WTC11 (cell line): ENCODE data around the gene TGDS. TPM values are rescaled to one million over a fixed set of nuclear protein-coding genes. Genes with fewer than 3 reads are reported as not detected.

Source experiments
- ATAC-seq: fragments of 200-7000 bp; cut with Tn5 transposase; 2 replicates; pipeline ENCODE4 v1.10.0; 2021; ENCODE audit warnings: mild to moderate bottlenecking, moderate library complexity
- CTCF ChIA-PET: fragments of 300-600 bp; sonication (Branson Sonifier 250); formaldehyde crosslinking; loops from one replicate; lab custom pipeline; 2021; ENCODE audit warnings: antibody characterized with exemption; lab: Charles Lee
- POLR2A ChIA-PET: fragments of 350-600 bp; sonication (Branson Sonifier 250); formaldehyde crosslinking; loops from one replicate; lab custom pipeline; 2021; ENCODE audit warnings: antibody characterized with exemption; lab: Charles Lee
- DNase-seq: peaks from one replicate; pipeline ENCODE4 v3.0.0; 2021; ENCODE audit warnings: low spot score
- H3K27ac Mint-ChIP-seq: 2 replicates; pipeline ENCODE4 v1.8.0; 2021; ENCODE audit warnings: mixed read lengths
- H3K27me3 Mint-ChIP-seq: 2 replicates; pipeline ENCODE4 v1.8.0; 2021; ENCODE audit warnings: low read depth, mild to moderate bottlenecking, moderate library complexity, mixed read lengths
- H3K36me3 Mint-ChIP-seq: 2 replicates; pipeline ENCODE4 v1.8.0; 2021; ENCODE audit warnings: mixed read lengths
- H3K4me1 Mint-ChIP-seq: 2 replicates; pipeline ENCODE4 v1.8.0; 2022; ENCODE audit warnings: mixed read lengths
- H3K4me3 Mint-ChIP-seq: 2 replicates; pipeline ENCODE4 v1.8.0; 2021; ENCODE audit warnings: mild to moderate bottlenecking, moderate library complexity, mixed read lengths
- H3K9me3 Mint-ChIP-seq: 2 replicates; pipeline ENCODE4 v1.8.0; 2021; ENCODE audit warnings: mixed read lengths
- GABPB1 ChIP-seq: sonication (generic); formaldehyde crosslinking; IDR thresholded peaks from 2 replicates; pipeline ENCODE4 v1.8.1; 2023; ENCODE audit warnings: mild to moderate bottlenecking, missing genetic modification reagents
- HMGA2 ChIP-seq: fragments of 250-450 bp; sonication (Bioruptor Pico); IDR thresholded peaks from 2 replicates; pipeline ENCODE4 v1.4.0; 2021; ENCODE audit warnings: mild to moderate bottlenecking, moderate library complexity
- JUN ChIP-seq: sonication (generic); formaldehyde crosslinking; IDR thresholded peaks from 2 replicates; pipeline ENCODE4 v1.8.0; 2023; ENCODE audit warnings: mild to moderate bottlenecking, missing genetic modification reagents
- KAT7 ChIP-seq: sonication (generic); formaldehyde crosslinking; IDR thresholded peaks from 2 replicates; pipeline ENCODE4 v1.8.1; 2023; ENCODE audit warnings: missing genetic modification reagents, mild to moderate bottlenecking, borderline replicate concordance
- MYBL2 ChIP-seq: sonication (generic); formaldehyde crosslinking; IDR thresholded peaks from 2 replicates; pipeline ENCODE4 v1.8.1; 2023; ENCODE audit warnings: mild to moderate bottlenecking, moderate library complexity, missing genetic modification reagents
- SMAD4 ChIP-seq: sonication (generic); formaldehyde crosslinking; IDR thresholded peaks from 2 replicates; pipeline ENCODE4 v1.8.0; 2022; ENCODE audit warnings: mild to moderate bottlenecking, missing genetic modification reagents
- ZNF121 ChIP-seq: sonication (generic); formaldehyde crosslinking; IDR thresholded peaks from 2 replicates; pipeline ENCODE4 v1.8.0; 2023; ENCODE audit warnings: missing genetic modification reagents
- ZNF219 ChIP-seq: sonication (generic); formaldehyde crosslinking; IDR thresholded peaks from 2 replicates; pipeline ENCODE4 v1.8.0; 2023; ENCODE audit warnings: missing genetic modification reagents, mild to moderate bottlenecking, borderline replicate concordance
- total RNA-seq: library from RNA; stranded (reverse); gene quantifications from 3 replicates; pipeline ENCODE4 v1.2.3, GENCODE V29; 2021
- TF ChIP-seq, protein P1 (sequence below): sonication (generic); formaldehyde crosslinking; IDR thresholded peaks from 2 replicates; pipeline ENCODE4 v1.8.1; 2023; ENCODE audit warnings: mild to moderate bottlenecking, moderate library complexity, missing genetic modification reagents
- TF ChIP-seq, protein P2 (sequence below): fragments of 200-600 bp; IDR thresholded peaks from 2 replicates; pipeline ENCODE4 v1.8.0; 2022; ENCODE audit warnings: antibody characterized with exemption
- TF ChIP-seq, protein P3 (sequence below): sonication (generic); formaldehyde crosslinking; IDR thresholded peaks from 2 replicates; pipeline ENCODE4 v1.8.1; 2023; ENCODE audit warnings: mild to moderate bottlenecking, missing genetic modification reagents
- TF ChIP-seq, protein P4 (sequence below): fragments of 250-450 bp; sonication (Bioruptor Pico); IDR thresholded peaks from 2 replicates; pipeline ENCODE4 v2.1.2; 2022; ENCODE audit warnings: mild to moderate bottlenecking, moderate library complexity
- TF ChIP-seq, protein P5 (sequence below): sonication (generic); formaldehyde crosslinking; IDR thresholded peaks from 2 replicates; pipeline ENCODE4 v1.8.1; 2022; ENCODE audit warnings: mild to moderate bottlenecking, missing genetic modification reagents, moderate library complexity, borderline replicate concordance
- TF ChIP-seq, protein P6 (sequence below): fragments of 250-450 bp; sonication (Bioruptor Pico); IDR thresholded peaks from 2 replicates; pipeline ENCODE4 v1.9.0; 2021; ENCODE audit warnings: mild to moderate bottlenecking, borderline replicate concordance
- TF ChIP-seq, protein P7 (sequence below): sonication (generic); formaldehyde crosslinking; IDR thresholded peaks from 2 replicates; pipeline ENCODE4 v1.8.1; 2022; ENCODE audit warnings: missing genetic modification reagents, borderline replicate concordance

TGDS gene
- total RNA-seq, 1 experiment from 2014 or later: 12.5 TPM

DNA sequence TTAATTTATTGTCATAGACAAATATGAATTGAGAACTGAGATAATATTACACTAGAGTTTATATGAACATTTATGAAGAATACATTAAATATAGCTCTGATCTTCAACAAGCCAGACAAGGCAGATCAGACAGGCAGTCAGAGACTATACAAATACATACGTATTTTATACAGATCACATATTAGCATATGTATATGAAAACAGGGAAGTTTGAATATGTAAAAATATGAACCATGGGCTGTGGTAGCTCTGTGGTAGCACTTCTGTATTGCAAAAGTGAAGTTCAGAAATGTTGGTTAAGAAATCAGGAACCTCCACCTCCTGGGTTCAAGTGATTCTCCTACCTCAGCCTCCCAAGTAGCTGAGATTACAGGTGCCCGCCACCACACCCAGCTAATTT, 26.4 kb upstream of the TGDS start (continued):
- TF ChIP-seq, protein P1, sequence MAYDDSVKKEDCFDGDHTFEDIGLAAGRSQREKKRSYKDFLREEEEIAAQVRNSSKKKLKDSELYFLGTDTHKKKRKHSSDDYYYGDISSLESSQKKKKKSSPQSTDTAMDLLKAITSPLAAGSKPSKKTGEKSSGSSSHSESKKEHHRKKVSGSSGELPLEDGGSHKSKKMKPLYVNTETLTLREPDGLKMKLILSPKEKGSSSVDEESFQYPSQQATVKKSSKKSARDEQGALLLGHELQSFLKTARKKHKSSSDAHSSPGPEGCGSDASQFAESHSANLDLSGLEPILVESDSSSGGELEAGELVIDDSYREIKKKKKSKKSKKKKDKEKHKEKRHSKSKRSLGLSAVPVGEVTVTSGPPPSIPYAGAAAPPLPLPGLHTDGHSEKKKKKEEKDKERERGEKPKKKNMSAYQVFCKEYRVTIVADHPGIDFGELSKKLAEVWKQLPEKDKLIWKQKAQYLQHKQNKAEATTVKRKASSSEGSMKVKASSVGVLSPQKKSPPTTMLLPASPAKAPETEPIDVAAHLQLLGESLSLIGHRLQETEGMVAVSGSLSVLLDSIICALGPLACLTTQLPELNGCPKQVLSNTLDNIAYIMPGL (CRISPR knock-in tag): no peak
- TF ChIP-seq ZNF219 (no peak), MYBL2 (CRISPR knock-in tag) (no peak), HMGA2 (CRISPR knock-in tag) (no peak)

DNA sequence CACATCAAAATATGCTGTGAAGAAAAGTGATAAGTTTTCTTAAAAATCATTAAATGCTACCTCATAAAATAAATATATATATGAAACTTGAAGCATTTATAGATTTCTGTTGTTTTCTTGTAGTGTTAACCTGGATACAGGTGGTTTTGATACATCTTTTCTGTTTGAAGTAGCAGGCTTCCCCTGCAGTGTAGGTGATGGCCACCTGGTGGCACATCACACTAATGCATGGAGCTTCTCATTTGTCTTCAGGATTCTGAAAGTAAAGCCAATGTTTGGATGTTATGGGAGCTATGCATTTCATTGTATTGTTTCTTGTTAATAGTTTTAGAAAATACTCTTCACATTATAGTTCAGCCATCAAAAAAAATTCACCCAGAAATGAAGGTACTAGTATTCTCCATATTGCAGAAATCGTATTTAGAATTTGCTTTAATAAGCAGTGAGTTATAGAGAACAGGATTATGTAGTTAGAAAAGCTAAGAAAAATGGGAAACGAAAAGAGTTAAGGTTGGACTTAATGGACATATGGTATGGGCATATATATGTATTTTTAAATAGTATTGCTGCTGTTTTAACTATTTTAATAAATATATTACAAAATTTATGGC, 24.4 kb upstream of the TGDS start:
- no peak overlapping the region for H3K4me3 Mint-ChIP-seq
- POLR2A ChIA-PET: no interaction called here
- H3K27ac Mint-ChIP-seq: no peak overlapping the region
- TF ChIP-seq KAT7 (CRISPR knock-in tag): no peak
- TF ChIP-seq, protein P2, sequence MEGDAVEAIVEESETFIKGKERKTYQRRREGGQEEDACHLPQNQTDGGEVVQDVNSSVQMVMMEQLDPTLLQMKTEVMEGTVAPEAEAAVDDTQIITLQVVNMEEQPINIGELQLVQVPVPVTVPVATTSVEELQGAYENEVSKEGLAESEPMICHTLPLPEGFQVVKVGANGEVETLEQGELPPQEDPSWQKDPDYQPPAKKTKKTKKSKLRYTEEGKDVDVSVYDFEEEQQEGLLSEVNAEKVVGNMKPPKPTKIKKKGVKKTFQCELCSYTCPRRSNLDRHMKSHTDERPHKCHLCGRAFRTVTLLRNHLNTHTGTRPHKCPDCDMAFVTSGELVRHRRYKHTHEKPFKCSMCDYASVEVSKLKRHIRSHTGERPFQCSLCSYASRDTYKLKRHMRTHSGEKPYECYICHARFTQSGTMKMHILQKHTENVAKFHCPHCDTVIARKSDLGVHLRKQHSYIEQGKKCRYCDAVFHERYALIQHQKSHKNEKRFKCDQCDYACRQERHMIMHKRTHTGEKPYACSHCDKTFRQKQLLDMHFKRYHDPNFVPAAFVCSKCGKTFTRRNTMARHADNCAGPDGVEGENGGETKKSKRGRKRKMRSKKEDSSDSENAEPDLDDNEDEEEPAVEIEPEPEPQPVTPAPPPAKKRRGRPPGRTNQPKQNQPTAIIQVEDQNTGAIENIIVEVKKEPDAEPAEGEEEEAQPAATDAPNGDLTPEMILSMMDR: peak; percentile 61
- TF ChIP-seq, protein P3, sequence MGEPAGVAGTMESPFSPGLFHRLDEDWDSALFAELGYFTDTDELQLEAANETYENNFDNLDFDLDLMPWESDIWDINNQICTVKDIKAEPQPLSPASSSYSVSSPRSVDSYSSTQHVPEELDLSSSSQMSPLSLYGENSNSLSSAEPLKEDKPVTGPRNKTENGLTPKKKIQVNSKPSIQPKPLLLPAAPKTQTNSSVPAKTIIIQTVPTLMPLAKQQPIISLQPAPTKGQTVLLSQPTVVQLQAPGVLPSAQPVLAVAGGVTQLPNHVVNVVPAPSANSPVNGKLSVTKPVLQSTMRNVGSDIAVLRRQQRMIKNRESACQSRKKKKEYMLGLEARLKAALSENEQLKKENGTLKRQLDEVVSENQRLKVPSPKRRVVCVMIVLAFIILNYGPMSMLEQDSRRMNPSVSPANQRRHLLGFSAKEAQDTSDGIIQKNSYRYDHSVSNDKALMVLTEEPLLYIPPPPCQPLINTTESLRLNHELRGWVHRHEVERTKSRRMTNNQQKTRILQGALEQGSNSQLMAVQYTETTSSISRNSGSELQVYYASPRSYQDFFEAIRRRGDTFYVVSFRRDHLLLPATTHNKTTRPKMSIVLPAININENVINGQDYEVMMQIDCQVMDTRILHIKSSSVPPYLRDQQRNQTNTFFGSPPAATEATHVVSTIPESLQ: no peak
- TF ChIP-seq, protein P4, sequence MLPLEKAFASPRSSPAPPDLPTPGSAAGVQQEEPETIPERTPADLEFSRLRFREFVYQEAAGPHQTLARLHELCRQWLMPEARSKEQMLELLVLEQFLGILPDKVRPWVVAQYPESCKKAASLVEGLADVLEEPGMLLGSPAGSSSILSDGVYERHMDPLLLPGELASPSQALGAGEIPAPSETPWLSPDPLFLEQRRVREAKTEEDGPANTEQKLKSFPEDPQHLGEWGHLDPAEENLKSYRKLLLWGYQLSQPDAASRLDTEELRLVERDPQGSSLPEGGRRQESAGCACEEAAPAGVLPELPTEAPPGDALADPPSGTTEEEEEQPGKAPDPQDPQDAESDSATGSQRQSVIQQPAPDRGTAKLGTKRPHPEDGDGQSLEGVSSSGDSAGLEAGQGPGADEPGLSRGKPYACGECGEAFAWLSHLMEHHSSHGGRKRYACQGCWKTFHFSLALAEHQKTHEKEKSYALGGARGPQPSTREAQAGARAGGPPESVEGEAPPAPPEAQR (CRISPR knock-in tag): no peak
- TF ChIP-seq, protein P5, sequence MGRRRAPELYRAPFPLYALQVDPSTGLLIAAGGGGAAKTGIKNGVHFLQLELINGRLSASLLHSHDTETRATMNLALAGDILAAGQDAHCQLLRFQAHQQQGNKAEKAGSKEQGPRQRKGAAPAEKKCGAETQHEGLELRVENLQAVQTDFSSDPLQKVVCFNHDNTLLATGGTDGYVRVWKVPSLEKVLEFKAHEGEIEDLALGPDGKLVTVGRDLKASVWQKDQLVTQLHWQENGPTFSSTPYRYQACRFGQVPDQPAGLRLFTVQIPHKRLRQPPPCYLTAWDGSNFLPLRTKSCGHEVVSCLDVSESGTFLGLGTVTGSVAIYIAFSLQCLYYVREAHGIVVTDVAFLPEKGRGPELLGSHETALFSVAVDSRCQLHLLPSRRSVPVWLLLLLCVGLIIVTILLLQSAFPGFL: no peak
- TF ChIP-seq, all 79 proteins: peak for 1
- CTCF ChIA-PET: interaction anchor here (0.5 to 2.1 kb wide), 37 partner anchors 8 to 784 kb away, joined by 3 to 13 read pairs (median 4); partner anchors contain the start of genes GPR180, SOX21 and TGDS
- Mint-ChIP-seq H3K36me3 (peaks cover 28% of the 10 kb centered on the region), H3K4me1 (no peaks in the 10 kb centered on the region), H3K27me3 (no peaks in the 10 kb centered on the region), H3K9me3 (no peaks in the 10 kb centered on the region)
- DNase-seq (peak; percentile 48), ATAC-seq (peak; percentile 77)

DNA sequence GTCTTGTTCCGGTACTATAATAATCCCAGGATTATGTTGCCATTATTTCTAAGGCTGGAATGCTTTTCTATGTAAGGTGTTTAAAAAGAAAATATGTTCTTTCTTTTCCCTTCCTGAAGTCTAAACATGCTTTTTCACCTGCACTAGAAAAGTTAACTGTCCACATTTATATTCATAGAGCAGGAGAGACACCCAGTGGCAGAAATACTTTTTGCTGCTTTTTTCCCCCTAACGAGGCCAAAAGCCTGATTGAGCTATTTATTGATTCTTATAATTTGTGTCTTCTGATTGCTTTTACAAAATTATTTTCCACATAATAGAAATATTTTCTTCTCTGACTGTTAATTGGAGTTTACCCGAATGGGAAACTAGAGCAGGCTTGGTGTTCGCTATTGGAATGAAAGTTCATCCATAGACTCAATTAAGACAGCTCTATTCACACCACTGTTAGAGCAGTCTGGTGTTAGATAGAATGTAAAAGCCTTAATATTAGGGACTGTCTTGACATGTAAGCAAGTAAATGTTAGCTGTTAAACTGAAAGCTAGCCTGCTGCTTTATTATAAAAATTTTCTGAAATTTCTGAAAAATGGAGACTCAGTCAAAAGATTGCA, 21.5 kb upstream of the TGDS start:
- no peak for DNase-seq
- H3K27me3 Mint-ChIP-seq: no peaks in the 10 kb centered on the region
- no peaks in the 10 kb centered on the region for H3K4me1 Mint-ChIP-seq
- no peaks in the 10 kb centered on the region for H3K9me3 Mint-ChIP-seq
- ChIA-PET POLR2A (no interaction called here), CTCF (interaction anchor here (0.6 to 2.3 kb wide), 27 partner anchors 12 to 351 kb away, joined by 3 to 26 read pairs (median 4); partner anchors contain the start of genes GPR180 and TGDS)
- H3K36me3 Mint-ChIP-seq: peaks cover 21% of the 10 kb centered on the region
- TF ChIP-seq, protein P6, sequence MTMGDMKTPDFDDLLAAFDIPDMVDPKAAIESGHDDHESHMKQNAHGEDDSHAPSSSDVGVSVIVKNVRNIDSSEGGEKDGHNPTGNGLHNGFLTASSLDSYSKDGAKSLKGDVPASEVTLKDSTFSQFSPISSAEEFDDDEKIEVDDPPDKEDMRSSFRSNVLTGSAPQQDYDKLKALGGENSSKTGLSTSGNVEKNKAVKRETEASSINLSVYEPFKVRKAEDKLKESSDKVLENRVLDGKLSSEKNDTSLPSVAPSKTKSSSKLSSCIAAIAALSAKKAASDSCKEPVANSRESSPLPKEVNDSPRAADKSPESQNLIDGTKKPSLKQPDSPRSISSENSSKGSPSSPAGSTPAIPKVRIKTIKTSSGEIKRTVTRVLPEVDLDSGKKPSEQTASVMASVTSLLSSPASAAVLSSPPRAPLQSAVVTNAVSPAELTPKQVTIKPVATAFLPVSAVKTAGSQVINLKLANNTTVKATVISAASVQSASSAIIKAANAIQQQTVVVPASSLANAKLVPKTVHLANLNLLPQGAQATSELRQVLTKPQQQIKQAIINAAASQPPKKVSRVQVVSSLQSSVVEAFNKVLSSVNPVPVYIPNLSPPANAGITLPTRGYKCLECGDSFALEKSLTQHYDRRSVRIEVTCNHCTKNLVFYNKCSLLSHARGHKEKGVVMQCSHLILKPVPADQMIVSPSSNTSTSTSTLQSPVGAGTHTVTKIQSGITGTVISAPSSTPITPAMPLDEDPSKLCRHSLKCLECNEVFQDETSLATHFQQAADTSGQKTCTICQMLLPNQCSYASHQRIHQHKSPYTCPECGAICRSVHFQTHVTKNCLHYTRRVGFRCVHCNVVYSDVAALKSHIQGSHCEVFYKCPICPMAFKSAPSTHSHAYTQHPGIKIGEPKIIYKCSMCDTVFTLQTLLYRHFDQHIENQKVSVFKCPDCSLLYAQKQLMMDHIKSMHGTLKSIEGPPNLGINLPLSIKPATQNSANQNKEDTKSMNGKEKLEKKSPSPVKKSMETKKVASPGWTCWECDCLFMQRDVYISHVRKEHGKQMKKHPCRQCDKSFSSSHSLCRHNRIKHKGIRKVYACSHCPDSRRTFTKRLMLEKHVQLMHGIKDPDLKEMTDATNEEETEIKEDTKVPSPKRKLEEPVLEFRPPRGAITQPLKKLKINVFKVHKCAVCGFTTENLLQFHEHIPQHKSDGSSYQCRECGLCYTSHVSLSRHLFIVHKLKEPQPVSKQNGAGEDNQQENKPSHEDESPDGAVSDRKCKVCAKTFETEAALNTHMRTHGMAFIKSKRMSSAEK (CRISPR knock-in tag): no peak
- no peak for TF ChIP-seq JUN (CRISPR knock-in tag)
- TF ChIP-seq, protein P7, sequence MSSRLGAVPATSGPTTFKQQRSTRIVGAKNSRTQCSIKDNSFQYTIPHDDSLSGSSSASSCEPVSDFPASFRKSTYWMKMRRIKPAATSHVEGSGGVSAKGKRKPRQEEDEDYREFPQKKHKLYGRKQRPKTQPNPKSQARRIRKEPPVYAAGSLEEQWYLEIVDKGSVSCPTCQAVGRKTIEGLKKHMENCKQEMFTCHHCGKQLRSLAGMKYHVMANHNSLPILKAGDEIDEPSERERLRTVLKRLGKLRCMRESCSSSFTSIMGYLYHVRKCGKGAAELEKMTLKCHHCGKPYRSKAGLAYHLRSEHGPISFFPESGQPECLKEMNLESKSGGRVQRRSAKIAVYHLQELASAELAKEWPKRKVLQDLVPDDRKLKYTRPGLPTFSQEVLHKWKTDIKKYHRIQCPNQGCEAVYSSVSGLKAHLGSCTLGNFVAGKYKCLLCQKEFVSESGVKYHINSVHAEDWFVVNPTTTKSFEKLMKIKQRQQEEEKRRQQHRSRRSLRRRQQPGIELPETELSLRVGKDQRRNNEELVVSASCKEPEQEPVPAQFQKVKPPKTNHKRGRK: no peak
- TF ChIP-seq ZNF121: no peak
- no peak for TF ChIP-seq SMAD4 (CRISPR knock-in tag)
- TF ChIP-seq GABPB1 (CRISPR knock-in tag): no peak
- H3K4me3 Mint-ChIP-seq: no peak overlapping the region
- H3K27ac Mint-ChIP-seq: no peak overlapping the region
- ATAC-seq: no peak
